ENCODE measurements around the gene WT1. TPM values are rescaled to one million over a fixed set of nuclear protein-coding genes. Genes with fewer than 3 reads are reported as not detected.

Gene WT1
- total and polyA plus RNA-seq, 4 experiments from 2014 or later = not detected

GRCh38 chr11:32438866-32439489, 3.6 kb upstream of the WT1 start:
- Histone ChIP-seq H3K4me1 (ENCODE audit: insufficient read depth, low read length) (peaks cover 49% of the 10 kb centered on the region), H3K27ac (ENCODE audit: low read depth, low read length) (no peak overlapping the region), H3K27me3 (ENCODE audit: insufficient read depth, low read length) (peaks cover 59% of the 10 kb centered on the region), H3K36me3 (ENCODE audit: insufficient read depth, low read length) (no peaks in the 10 kb centered on the region), H3K9me3 (ENCODE audit: control insufficient read depth in 1 of 2, low read length in 2 of 2) (no peaks in the 10 kb centered on the region), H3K4me3 (ENCODE audit: low read length in 2 of 2) (no peak overlapping the region)
- H3K9me3 Mint-ChIP-seq = peaks cover 0 to 5% (median 0%) of the 10 kb centered on the region in 8 donors
- intact Hi-C loops (cut with micrococcal nuclease) = no loop called here
- H3K27ac Mint-ChIP-seq = no peak overlapping the region
- POLR2A ChIA-PET (ENCODE audit: partially characterized antibody) = interaction anchor here (1.0 to 1.2 kb wide), 2 partner anchors 11 to 18 kb away, joined by 3 read pairs; no protein-coding TSS in a partner anchor
- DNase-seq = no peak
- CTCF ChIA-PET (ENCODE audit: partially characterized antibody) = no interaction called here
- H3K4me1 Mint-ChIP-seq = peaks cover 16 to 53% (median 31%) of the 10 kb centered on the region in 4 donors
- H3K36me3 Mint-ChIP-seq = no peaks in the 10 kb centered on the region
- peak overlapping the region in 2 of 8 donors; percentile 26 to 72 for H3K4me3 Mint-ChIP-seq
- peaks cover 53 to 67% of the 10 kb centered on the region in 2 donors for H3K27me3 Mint-ChIP-seq

GRCh38 chr11:32438346-32438865, 3.1 kb upstream of the WT1 start:
- Mint-ChIP-seq H3K27me3 (peaks cover 59 to 73% of the 10 kb centered on the region in 2 donors), H3K4me3 (peak overlapping the region in 4 of 8 donors; percentile 32 to 66 (median 60)), H3K36me3 (no peaks in the 10 kb centered on the region), H3K4me1 (peaks cover 20 to 58% (median 37%) of the 10 kb centered on the region in 4 donors), H3K9me3 (peaks cover 0 to 5% (median 0%) of the 10 kb centered on the region in 8 donors), H3K27ac (no peak overlapping the region)
- Histone ChIP-seq H3K27ac (ENCODE audit: low read depth, low read length) (no peak overlapping the region), H3K4me3 (ENCODE audit: low read length in 2 of 2) (no peak overlapping the region), H3K9me3 (ENCODE audit: control insufficient read depth in 1 of 2, low read length in 2 of 2) (no peaks in the 10 kb centered on the region), H3K36me3 (ENCODE audit: insufficient read depth, low read length) (no peaks in the 10 kb centered on the region), H3K27me3 (ENCODE audit: insufficient read depth, low read length) (peaks cover 64% of the 10 kb centered on the region), H3K4me1 (ENCODE audit: insufficient read depth, low read length) (peaks cover 53% of the 10 kb centered on the region)
- CTCF ChIA-PET (ENCODE audit: partially characterized antibody) = no interaction called here
- intact Hi-C loops (cut with micrococcal nuclease) = no loop called here
- POLR2A ChIA-PET (ENCODE audit: partially characterized antibody) = interaction anchor here (1.0 kb wide), 1 partner anchor 11 kb away, joined by 3 read pairs; no protein-coding TSS in a partner anchor
- no peak for DNase-seq

DNA sequence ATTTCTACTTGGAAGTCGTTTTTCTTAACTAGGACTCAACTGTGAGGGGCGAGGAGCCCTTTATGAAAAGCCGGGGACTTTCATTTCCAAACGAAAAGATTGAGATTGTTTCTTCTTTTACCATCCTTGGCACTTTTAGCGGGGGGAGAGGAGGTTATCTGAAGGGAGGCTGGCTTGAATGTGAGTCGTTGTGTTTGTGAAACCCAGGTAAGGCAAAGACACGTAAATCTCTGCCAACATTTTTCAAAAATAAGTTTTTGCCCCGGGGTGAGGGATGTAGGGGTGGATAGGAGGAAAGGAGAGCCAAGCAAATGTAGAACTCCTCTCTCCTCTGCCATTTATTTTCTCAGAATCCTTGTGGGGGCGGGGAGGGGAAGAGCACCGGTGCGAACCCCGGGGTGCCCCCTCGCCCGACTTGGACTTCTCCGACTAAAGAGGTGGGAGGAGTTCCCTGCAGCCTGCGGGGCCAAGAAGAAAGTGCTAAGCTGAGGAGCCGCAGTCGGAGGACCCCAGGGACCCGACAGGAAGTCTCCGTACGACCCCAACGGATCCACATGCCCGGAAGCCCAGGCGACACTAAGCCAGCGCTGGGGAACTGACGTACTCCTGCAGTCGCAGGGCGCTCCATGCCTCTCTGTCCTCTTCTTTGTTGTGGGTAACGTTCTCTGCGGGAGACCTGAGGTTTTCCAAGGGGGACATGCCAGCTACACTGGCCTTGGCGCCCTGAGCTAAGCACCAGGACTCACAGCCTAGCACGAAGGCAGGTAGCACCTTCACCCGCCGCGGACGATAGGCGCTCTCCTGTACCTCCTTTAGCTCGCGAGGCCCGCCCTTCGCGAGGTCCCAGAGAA, 2.4 kb upstream of the WT1 start:
- peaks cover 60% of the 10 kb centered on the region for H3K4me1 ChIP-seq (ENCODE audit: insufficient read depth, low read length)
- POLR2A ChIA-PET (ENCODE audit: partially characterized antibody) = no interaction called here
- H3K36me3 ChIP-seq (ENCODE audit: insufficient read depth, low read length) = no peaks in the 10 kb centered on the region
- Mint-ChIP-seq H3K4me3 (peak overlapping the region in 6 of 8 donors; percentile 9 to 66 (median 60)), H3K4me1 (peaks cover 21 to 65% (median 43%) of the 10 kb centered on the region in 4 donors), H3K27me3 (peaks cover 63 to 74% of the 10 kb centered on the region in 2 donors), H3K9me3 (peaks cover 0 to 5% (median 0%) of the 10 kb centered on the region in 8 donors), H3K36me3 (no peaks in the 10 kb centered on the region), H3K27ac (no peak overlapping the region)
- intact Hi-C loops (cut with micrococcal nuclease) = no loop called here
- H3K4me3 ChIP-seq (ENCODE audit: low read length in 2 of 2) = no peak overlapping the region
- CTCF ChIA-PET (ENCODE audit: partially characterized antibody) = no interaction called here
- no peaks in the 10 kb centered on the region for H3K9me3 ChIP-seq (ENCODE audit: control insufficient read depth in 1 of 2, low read length in 2 of 2)
- H3K27me3 ChIP-seq (ENCODE audit: insufficient read depth, low read length) = peaks cover 71% of the 10 kb centered on the region
- no peak for DNase-seq
- no peak overlapping the region for H3K27ac ChIP-seq (ENCODE audit: low read depth, low read length)

DNA sequence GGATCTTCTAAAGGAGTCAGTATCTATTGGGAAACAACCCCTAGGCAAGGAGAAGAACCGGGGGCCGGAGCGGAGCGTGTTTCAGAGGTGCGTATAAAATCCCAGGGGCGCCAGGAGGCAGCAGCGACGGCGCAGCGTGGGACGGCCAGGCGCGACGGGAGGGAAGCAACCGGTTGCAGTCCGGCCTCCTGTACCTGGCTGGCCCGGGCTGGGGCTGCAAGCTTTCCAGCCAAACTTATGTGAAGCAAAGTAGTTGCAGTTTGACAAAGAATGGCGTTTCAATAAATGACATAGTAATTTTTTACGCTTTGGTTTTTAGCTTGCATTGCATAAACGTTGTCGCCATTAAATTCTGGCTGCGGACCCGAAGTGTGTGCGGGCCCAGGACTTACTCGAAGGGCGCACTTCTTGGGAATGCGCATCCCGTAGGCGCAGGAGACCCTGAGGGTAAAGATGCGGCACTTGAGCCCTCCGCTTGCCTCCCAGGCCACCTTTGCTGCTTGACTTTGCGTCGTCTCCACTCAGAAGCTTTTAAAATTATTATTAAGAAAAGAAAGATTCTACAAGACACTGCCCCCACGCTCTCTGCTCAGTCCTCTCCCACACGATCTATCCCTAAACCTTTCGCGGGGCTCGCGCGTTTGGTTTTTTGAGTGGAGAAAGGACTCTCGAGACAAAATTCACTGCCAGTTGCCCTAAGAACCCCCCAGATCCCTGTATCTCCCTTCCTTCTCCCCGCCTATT, 1.6 kb upstream of the WT1 start:
- H3K4me1 Mint-ChIP-seq = peaks cover 21 to 69% (median 45%) of the 10 kb centered on the region in 4 donors
- Histone ChIP-seq H3K9me3 (ENCODE audit: control insufficient read depth in 1 of 2, low read length in 2 of 2) (no peaks in the 10 kb centered on the region), H3K27me3 (ENCODE audit: insufficient read depth, low read length) (peaks cover 76% of the 10 kb centered on the region), H3K27ac (ENCODE audit: low read depth, low read length) (no peak overlapping the region), H3K36me3 (ENCODE audit: insufficient read depth, low read length) (no peaks in the 10 kb centered on the region), H3K4me3 (ENCODE audit: low read length in 2 of 2) (no peak overlapping the region), H3K4me1 (ENCODE audit: insufficient read depth, low read length) (peaks cover 60% of the 10 kb centered on the region)
- H3K27me3 Mint-ChIP-seq = peaks cover 64 to 71% of the 10 kb centered on the region in 2 donors
- peak overlapping the region in 6 of 8 donors; percentile 26 to 82 (median 62) for H3K4me3 Mint-ChIP-seq
- DNase-seq = no peak
- H3K36me3 Mint-ChIP-seq = no peaks in the 10 kb centered on the region
- POLR2A ChIA-PET (ENCODE audit: partially characterized antibody) = no interaction called here
- no peak overlapping the region for H3K27ac Mint-ChIP-seq
- intact Hi-C loops (cut with micrococcal nuclease) = no loop called here
- CTCF ChIA-PET (ENCODE audit: partially characterized antibody) = no interaction called here
- H3K9me3 Mint-ChIP-seq = peaks cover 0 to 5% (median 0%) of the 10 kb centered on the region in 8 donors

DNA sequence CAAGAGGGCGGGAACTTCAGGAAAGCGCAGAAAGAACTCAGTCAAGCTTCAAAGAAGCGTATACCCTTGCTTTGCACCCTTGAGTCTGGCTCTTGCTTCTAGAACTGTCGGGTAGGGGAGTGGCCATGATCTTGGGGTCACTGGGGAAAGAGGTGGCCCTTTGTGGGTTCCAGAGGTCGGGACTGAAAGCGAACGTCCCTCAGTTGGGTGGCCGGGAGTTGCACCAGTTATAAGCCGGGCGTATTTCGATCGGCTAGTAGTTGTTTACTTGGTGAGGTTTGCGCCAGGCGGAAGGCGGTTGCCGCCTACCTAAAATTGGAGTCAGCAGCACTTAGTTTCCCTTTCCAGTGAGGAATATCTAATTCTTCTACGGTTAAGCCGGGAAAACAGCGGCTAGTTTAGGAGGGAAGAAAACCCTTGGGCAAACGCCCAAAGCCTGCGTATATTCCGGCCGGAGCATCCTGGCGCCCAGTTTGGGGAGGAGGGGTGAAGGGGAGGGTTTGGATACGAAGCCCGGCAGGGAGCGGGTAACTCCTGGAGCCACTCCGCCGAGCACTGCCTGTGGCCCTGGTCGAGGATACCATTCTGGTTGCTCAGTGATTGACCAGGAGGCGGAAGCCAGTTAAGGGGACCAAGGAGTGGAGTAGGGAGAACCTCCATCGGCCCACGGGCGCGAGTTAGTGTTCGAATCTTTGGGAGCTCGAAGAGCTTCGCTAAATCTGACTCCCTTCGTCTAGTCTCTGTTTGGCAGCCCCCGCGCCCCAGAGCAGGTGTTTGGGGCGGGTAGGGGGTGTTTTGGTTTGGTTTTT, 807 bp upstream of the WT1 start:
- ChIA-PET CTCF (ENCODE audit: partially characterized antibody) (no interaction called here), POLR2A (ENCODE audit: partially characterized antibody) (no interaction called here)
- H3K4me1 Mint-ChIP-seq = peaks cover 21 to 69% (median 46%) of the 10 kb centered on the region in 4 donors
- Histone ChIP-seq H3K36me3 (ENCODE audit: insufficient read depth, low read length) (no peaks in the 10 kb centered on the region), H3K9me3 (ENCODE audit: control insufficient read depth in 1 of 2, low read length in 2 of 2) (no peaks in the 10 kb centered on the region), H3K27me3 (ENCODE audit: insufficient read depth, low read length) (peaks cover 68% of the 10 kb centered on the region), H3K27ac (ENCODE audit: low read depth, low read length) (no peak overlapping the region), H3K4me3 (ENCODE audit: low read length in 2 of 2) (no peak overlapping the region), H3K4me1 (ENCODE audit: insufficient read depth, low read length) (peaks cover 60% of the 10 kb centered on the region)
- intact Hi-C loops (cut with micrococcal nuclease) = no loop called here
- DNase-seq = no peak
- H3K27ac Mint-ChIP-seq = no peak overlapping the region
- peak overlapping the region in 7 of 8 donors; percentile 48 to 82 (median 71) for H3K4me3 Mint-ChIP-seq
- H3K36me3 Mint-ChIP-seq = no peaks in the 10 kb centered on the region
- peaks cover 0 to 7% (median 0%) of the 10 kb centered on the region in 8 donors for H3K9me3 Mint-ChIP-seq
- H3K27me3 Mint-ChIP-seq = peaks cover 64 to 69% of the 10 kb centered on the region in 2 donors

GRCh38 chr11:32435152-32435480, 223 bp downstream of the WT1 start:
- Mint-ChIP-seq H3K4me3 (no peak overlapping the region), H3K27me3 (peaks cover 63% of the 10 kb centered on the region in 2 donors), H3K36me3 (peaks cover 0 to 2% of the 10 kb centered on the region in 2 donors), H3K4me1 (peaks cover 21 to 66% (median 46%) of the 10 kb centered on the region in 4 donors), H3K27ac (no peak overlapping the region), H3K9me3 (peaks cover 0 to 9% (median 0%) of the 10 kb centered on the region in 8 donors)
- ChIA-PET POLR2A (ENCODE audit: partially characterized antibody) (no interaction called here), CTCF (ENCODE audit: partially characterized antibody) (no interaction called here)
- H3K9me3 ChIP-seq (ENCODE audit: control insufficient read depth in 1 of 2, low read length in 2 of 2) = no peaks in the 10 kb centered on the region
- no peak for DNase-seq
- no peak overlapping the region for H3K4me3 ChIP-seq (ENCODE audit: low read length in 2 of 2)
- peaks cover 60% of the 10 kb centered on the region for H3K4me1 ChIP-seq (ENCODE audit: insufficient read depth, low read length)
- intact Hi-C loops (cut with micrococcal nuclease) = no loop called here
- H3K36me3 ChIP-seq (ENCODE audit: insufficient read depth, low read length) = no peaks in the 10 kb centered on the region
- peaks cover 64% of the 10 kb centered on the region for H3K27me3 ChIP-seq (ENCODE audit: insufficient read depth, low read length)
- no peak overlapping the region for H3K27ac ChIP-seq (ENCODE audit: low read depth, low read length)
